IPS-NIHi7 (cell line): ENCODE results near the gene HECW1.

Experiments
- DNase-seq: peaks from one replicate; pipeline ENCODE4 v3.0.0; 2012; ENCODE audit warnings: mixed read lengths; ENCODE audit errors: extremely low spot score

Gene HECW1

DNA sequence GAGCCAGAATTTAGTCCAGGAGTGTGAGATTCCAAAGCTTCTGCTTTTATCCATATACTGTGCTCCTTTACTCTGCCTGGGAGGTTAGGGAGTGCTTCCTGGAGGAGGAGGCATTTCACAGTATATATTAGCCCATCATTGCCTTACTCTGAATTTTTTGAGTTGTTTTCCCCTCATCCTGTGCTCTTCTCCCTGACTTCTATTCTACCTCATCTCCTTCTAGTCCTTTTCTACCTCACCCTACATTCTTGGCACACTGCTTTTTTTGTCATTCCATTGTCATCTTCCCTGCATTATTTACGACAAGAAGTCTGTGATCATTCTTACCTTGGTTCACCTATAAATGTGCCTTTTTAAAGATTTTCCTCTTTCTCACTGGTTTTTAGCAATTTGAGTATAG is 491.8 kb downstream of the HECW1 start:
- DNase-seq = no peak

DNA sequence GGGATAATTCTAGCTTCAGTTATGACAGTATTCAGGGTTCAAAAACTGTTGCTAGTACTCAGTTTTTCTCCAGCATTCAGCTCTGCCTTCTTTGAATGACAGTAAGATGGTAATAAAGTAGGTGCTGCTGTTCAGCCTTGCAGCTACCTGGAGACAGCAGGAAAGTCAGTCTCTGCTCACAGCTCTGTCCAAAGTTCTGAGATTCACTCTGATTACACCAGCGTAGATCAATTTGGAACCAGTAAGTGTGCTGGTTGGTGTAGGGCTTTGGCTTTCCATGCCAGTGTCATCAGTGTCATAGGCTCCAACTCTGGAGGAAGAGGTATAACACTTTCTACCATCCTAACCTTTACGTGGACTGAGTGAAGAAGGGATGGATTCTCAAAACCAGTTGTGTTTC is 496.6 kb downstream of the HECW1 start:
- no peak for DNase-seq

GRCh38 chr7:43612128-43612527 is 499.7 kb downstream of the HECW1 start:
- no peak for DNase-seq

DNA sequence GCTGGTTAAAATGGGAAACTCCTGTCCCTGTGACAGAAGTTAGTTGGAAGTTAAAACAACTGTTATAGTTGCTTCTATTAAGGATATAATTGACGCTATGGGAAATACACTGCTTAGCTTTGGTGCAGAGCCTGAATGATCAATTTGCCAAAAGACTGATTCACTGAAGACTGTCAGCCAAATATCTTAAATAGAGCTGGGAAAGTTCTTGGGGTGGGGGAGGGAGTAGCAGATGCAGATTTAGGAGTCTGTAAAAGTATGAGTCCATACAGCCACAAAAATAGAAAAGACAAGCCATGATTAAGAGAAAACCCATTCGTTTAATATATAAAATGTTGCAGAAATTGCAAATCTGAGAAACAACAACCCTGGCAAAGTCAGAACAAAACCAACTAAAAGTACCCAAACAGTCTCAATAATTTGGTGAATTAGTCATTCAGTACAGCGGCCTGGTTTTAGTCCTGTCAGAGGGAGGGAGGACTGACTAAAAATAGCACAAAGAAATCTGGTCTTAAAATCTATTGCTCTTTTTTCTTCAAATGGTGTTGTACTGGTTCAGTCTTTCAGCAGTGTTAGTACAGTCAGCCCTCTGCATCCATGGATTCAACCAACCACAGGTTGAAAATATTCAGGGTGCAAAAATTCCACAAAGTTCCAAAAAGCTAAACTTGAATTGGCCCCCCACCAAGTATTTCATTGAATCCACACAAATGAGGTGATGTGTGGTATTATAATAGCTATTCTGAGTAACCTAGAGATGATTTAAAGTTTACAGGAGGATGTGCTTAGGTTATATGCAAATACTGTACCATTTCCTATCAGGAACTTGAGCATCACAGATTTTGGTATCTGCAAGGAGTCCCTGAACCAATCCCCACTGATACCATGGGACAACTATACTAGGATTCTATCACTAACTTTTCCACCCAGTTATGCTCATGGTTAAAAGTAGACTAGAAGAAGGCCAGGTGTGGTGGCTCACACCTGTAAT is 500.4 kb downstream of the HECW1 start:
- no peak for DNase-seq
